AG04449 (cell line): ENCODE results near the gene MAD1L1.

Experiments
- CTCF ChIA-PET: fragments of 350-600 bp; formaldehyde crosslinking; extraction: SDS; loops from one replicate; lab custom pipeline; 2021; ENCODE audit warnings: antibody characterized with exemption; lab: Yijun Ruan, JAX
- POLR2A ChIA-PET: fragments of 400-600, 350-600 bp; formaldehyde crosslinking; extraction: SDS; loops from one replicate; lab custom pipeline; 2020; ENCODE audit warnings: antibody characterized with exemption, inconsistent platforms; lab: Yijun Ruan, JAX
- DNase-seq: peaks from one replicate; pipeline ENCODE4 v3.0.0-alpha.2; 2010; ENCODE audit warnings: low read depth, low spot score
- H3K4me3 ChIP-seq: 2 replicates; pipeline ENCODE4 v1.5.1; 2011; ENCODE audit warnings: low read depth, mild to moderate bottlenecking, control low read depth, low read length
- CTCF ChIP-seq: IDR thresholded peaks from one replicate; pipeline ENCODE4 v1.5.1; 2011; ENCODE audit warnings: mild to moderate bottlenecking, moderate library complexity, low read length, control low read depth, inconsistent platforms; ENCODE audit not compliant: insufficient read depth; ENCODE audit errors: missing control alignments

The MAD1L1 gene

GRCh38 chr7:1894906-1895663, 337.7 kb downstream of the MAD1L1 start:
- ChIA-PET CTCF (interaction anchor here (0.9 to 1.9 kb wide), 3 partner anchors 12 to 314 kb away, joined by 3 to 5 read pairs (median 4); no protein-coding TSS in a partner anchor), POLR2A (no interaction called here)
- DNase-seq: no peak
- no peak overlapping the region for H3K4me3 ChIP-seq
- TF ChIP-seq CTCF: no peak

- CTCF ChIA-PET: interaction anchor here (1.9 kb wide), 1 partner anchor 315 kb away, joined by 4 read pairs; no protein-coding TSS in a partner anchor
- H3K4me3 ChIP-seq: no peak overlapping the region
- no peak for TF ChIP-seq CTCF
- no peak for DNase-seq
- POLR2A ChIA-PET: no interaction called here
These were observed 338.3 kb downstream of the MAD1L1 start for GRCh38 chr7:1894313-1894900.

- no peak overlapping the region for H3K4me3 ChIP-seq
- ChIA-PET CTCF (no interaction called here), POLR2A (no interaction called here)
- TF ChIP-seq CTCF: no peak
- no peak for DNase-seq
These were observed 339.3 kb downstream of the MAD1L1 start for GRCh38 chr7:1893451-1893850.

DNA sequence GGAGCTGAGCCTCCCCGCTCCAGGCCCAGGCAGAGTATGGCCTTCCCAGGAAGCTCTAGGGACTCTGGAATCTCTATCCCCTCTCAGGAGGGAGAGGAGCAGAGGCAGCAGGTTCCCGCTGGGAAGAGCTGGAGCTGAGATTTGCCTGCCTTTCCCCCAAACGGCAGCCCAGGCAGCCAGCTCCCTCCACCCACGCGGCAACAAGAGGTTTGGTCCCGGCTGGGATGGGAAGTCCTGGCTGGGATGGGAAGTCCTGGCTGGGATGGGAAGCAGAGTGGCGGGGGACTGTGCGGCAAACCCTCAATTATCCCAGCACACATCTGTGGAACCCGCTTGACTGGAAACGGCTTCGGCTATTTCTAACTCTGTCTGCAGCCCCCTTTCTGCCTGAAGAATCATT, 339.7 kb downstream of the MAD1L1 start:
- no peak overlapping the region for H3K4me3 ChIP-seq
- DNase-seq: no peak
- no peak for TF ChIP-seq CTCF
- ChIA-PET CTCF (no interaction called here), POLR2A (no interaction called here)

GRCh38 chr7:1892011-1892965, 340.5 kb downstream of the MAD1L1 start:
- ChIA-PET CTCF (no interaction called here), POLR2A (no interaction called here)
- DNase-seq: no peak
- no peak overlapping the region for H3K4me3 ChIP-seq
- no peak for TF ChIP-seq CTCF
